ENCODE measurements around the gene CD22. TPM values are rescaled to one million over a fixed set of nuclear protein-coding genes. Genes with fewer than 3 reads are reported as not detected.

Gene CD22
- total and polyA plus RNA-seq, 10 of the 15 experiments (the other 5 are each of a cell fraction or from before 2014, with no cell fraction given) = 23.0 to 344 (median 181) TPM

DNA sequence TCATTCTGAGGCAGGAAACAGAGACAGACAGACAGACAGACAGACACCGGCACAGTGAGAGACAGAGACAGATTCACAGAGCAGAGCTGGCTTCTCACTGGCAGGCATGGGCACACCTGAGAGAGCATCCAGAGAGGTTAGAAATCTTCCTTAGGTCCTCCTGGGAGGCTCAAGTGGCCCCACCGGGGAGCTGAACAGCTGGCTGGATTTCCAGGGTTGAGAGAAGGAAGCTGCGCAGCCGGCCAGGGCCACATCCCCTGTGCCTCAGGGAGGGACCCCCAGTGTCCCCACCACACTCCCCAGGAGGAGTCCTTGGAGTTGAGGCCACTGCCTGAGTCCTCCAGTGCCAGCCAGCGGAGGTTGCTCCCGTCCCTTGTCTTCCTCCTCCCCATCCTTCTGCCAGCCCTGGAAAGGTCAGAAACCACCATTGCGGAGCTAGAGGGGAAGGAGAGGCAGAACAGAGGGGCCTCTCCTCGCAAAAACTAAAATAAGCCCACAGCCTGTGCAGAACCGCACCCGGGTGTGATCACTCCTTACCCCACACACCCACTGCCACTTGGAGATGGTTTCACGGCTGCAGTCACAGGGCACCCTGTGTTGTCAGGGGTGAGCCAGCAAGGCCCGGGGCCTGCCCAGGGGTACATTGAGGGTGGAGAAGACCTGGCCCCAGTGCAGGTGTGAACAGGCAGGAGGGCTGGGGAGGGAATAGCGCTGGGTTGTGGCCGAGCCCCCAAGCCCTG is 33.4 kb downstream of the CD22 start (continued):
- TF ChIP-seq ZNF592 (IDR thresholded peaks at IDR 0.05) = no peak
- no peak for TF ChIP-seq HCFC1 (IDR thresholded peaks at IDR 0.05; ENCODE audit: low read length)
- no peak for TF ChIP-seq CHD1 (IDR thresholded peaks at IDR 0.05; ENCODE audit: low read depth, low read length)
- TF ChIP-seq EP300 (IDR thresholded peaks at IDR 0.05; ENCODE audit: borderline replicate concordance in 1 of 2, control insufficient read depth in 1 of 2, low read depth in 2 of 2, low read length in 2 of 2) = no peak
- TF ChIP-seq, protein P1, sequence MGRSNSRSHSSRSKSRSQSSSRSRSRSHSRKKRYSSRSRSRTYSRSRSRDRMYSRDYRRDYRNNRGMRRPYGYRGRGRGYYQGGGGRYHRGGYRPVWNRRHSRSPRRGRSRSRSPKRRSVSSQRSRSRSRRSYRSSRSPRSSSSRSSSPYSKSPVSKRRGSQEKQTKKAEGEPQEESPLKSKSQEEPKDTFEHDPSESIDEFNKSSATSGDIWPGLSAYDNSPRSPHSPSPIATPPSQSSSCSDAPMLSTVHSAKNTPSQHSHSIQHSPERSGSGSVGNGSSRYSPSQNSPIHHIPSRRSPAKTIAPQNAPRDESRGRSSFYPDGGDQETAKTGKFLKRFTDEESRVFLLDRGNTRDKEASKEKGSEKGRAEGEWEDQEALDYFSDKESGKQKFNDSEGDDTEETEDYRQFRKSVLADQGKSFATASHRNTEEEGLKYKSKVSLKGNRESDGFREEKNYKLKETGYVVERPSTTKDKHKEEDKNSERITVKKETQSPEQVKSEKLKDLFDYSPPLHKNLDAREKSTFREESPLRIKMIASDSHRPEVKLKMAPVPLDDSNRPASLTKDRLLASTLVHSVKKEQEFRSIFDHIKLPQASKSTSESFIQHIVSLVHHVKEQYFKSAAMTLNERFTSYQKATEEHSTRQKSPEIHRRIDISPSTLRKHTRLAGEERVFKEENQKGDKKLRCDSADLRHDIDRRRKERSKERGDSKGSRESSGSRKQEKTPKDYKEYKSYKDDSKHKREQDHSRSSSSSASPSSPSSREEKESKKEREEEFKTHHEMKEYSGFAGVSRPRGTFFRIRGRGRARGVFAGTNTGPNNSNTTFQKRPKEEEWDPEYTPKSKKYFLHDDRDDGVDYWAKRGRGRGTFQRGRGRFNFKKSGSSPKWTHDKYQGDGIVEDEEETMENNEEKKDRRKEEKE (IDR thresholded peaks at IDR 0.05) = no peak
- no peak for TF ChIP-seq ZNF274 (IDR thresholded peaks at IDR 0.05; ENCODE audit: insufficient read depth, insufficient read length)
- no peak for TF ChIP-seq ZNF207 (IDR thresholded peaks at IDR 0.05; ENCODE audit: borderline replicate concordance)
- no peak for TF ChIP-seq ASH2L (IDR thresholded peaks at IDR 0.05; ENCODE audit: borderline replicate concordance, low read depth)
- TF ChIP-seq BCL11A (IDR thresholded peaks at IDR 0.05; ENCODE audit: low read depth, low read length) = no peak
- TF ChIP-seq ZNF24 (IDR thresholded peaks at IDR 0.05) = no peak
- no peak for TF ChIP-seq CBX5 (IDR thresholded peaks at IDR 0.05; ENCODE audit: low read depth)
- TF ChIP-seq RUNX3 (IDR thresholded peaks at IDR 0.05; ENCODE audit: low read length) = no peak
